LNCAP (cell line): ENCODE measurements around the gene SHROOM3.

Source experiments
- CTCF ChIP-seq: fragments of 450-650 bp; IDR thresholded peaks from 2 replicates; pipeline ENCODE4 v1.5.1; 2017; ENCODE audit warnings: mild to moderate bottlenecking

SHROOM3 gene

GRCh38 chr4:76622126-76622525 lies 187.1 kb downstream of the SHROOM3 start:
- no peak for TF ChIP-seq CTCF

- TF ChIP-seq CTCF, result no peak
These were observed 187.7 kb downstream of the SHROOM3 start for GRCh38 chr4:76622717-76623116.

GRCh38 chr4:76623217-76624045 lies 188.4 kb downstream of the SHROOM3 start:
- TF ChIP-seq CTCF, result no peak

DNA sequence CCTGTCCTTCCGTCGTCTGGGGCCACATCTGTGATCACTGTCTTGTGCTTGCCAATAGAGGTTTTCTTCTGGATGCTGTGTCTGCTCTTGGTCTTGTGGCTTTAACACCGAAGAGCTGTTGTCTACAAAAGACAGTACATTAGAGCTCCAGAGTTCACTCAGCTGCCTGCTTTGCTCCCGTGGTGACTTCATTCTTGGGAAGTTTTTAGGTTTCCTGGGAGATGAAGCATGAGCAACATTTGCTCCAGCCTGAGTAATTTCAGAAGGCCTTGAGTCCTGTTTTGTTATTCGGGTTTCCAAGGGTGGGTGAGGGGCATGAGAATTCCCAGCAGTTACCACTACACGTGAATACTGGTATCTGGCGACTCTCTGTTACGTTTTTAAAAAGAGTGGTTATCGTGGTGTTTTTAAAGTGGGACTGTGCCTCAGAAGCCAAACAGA lies 189.2 kb downstream of the SHROOM3 start:
- TF ChIP-seq CTCF, result no peak

DNA sequence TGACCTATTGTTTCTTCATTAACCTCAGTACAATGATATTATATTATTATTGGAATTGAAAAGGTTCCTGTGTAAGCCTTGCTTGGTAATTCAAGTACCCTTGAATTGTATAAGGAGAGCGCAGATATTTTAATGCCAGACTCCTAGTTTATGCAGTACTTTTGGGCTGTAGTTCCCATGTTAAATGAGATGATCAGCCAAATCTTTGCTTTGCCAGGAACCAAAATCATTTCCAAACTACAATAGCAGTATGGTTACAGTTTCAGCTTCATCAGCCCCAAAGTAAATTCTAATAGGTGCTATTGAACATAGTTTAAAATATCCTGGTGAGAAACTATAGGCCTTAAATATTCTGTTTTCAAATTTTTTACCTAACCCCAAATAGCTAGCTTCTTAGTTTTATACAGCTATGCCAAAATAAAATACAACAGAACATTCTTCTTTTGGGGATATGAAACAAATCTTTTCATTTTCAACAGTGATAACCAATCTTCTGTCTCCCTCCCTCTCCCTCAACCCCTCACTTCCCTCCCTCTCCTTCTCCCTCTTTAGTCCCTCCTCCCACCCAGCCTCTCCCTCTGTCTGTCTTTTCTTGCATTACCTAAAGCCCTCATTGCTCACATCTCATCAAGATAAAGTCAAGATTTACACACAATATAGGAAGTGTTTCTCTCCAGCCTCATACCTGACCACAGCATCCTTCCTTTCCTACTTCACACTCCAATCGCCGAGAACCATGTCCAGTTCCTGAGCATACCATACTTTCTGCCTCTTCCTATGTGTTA lies 190.1 kb downstream of the SHROOM3 start:
- no peak for TF ChIP-seq CTCF

- no peak; the same call in 1 of the 2 replicates for TF ChIP-seq CTCF
These were observed 191.8 kb downstream of the SHROOM3 start for GRCh38 chr4:76626686-76627465.

DNA sequence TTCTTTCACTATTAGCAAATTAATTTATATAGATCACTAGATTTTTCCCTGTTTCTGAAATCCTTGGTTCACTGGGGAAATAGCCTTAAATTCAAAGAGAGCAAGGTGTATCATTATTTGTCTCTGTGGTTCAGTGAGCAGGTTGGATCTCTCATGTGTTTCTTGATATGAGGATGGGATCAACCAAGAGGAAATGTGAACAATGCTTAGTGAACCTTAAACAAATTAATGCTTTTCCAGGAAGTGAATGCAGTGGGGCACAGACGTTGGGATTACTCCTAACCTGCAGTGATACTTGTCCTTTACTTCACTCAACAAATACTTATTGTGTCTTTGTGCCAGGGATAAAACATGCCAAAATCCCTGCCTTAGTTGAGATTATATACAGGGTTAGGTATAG lies 193.2 kb downstream of the SHROOM3 start:
- TF ChIP-seq CTCF, result no peak
